ENCODE data around the gene PGBD1. TPM values are rescaled to one million over a fixed set of nuclear protein-coding genes. Genes with fewer than 3 reads are reported as not detected.
A peak's percentile ranks its signal among the peaks of the same experiment; 100 is the strongest.

PGBD1 gene
- total and polyA plus RNA-seq, 10 donors, result 1.6 to 7.8 (median 3.4) TPM

DNA sequence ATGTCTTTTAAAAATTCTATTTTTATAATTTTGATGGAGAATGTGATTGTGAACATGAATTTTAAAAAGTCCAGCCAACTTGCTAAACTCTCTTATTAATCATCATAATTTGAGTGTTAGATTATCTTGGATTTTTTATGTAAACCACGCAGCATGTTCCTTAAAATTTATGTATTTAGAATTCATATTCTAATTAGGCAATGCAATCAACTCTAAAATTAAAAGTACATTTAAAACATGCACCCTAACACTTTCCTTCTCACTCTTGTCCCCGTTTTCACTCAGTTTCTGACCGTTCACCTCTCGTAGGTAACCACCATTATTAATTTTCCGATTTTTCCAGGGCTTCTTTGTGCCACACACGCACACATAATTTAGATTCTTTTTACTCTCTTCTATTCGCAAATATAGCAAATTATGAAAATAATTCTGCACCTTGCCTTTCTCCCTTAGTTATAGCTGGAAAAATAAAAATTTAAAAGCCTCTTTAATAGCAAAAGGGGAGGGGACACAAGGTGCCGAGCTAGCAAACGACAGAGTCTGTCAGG lies 68.0 kb downstream of the PGBD1 start:
- Histone ChIP-seq H3K36me3 (no peaks in the 10 kb centered on the region), H3K4me1 (peaks cover 13 to 38% (median 22%) of the 10 kb centered on the region in 6 donors), H3K4me3 (peak overlapping the region; percentile 55 to 84 (median 64)), H3K9me3 (no peaks in the 10 kb centered on the region), H3K27ac (peak overlapping the region; percentile 24 to 87 (median 84)), H3K27me3 (replicated peaks in 1 of 7) (peaks cover 0 to 4% (median 0%) of the 10 kb centered on the region in 7 donors)
- TF ChIP-seq, protein P1, sequence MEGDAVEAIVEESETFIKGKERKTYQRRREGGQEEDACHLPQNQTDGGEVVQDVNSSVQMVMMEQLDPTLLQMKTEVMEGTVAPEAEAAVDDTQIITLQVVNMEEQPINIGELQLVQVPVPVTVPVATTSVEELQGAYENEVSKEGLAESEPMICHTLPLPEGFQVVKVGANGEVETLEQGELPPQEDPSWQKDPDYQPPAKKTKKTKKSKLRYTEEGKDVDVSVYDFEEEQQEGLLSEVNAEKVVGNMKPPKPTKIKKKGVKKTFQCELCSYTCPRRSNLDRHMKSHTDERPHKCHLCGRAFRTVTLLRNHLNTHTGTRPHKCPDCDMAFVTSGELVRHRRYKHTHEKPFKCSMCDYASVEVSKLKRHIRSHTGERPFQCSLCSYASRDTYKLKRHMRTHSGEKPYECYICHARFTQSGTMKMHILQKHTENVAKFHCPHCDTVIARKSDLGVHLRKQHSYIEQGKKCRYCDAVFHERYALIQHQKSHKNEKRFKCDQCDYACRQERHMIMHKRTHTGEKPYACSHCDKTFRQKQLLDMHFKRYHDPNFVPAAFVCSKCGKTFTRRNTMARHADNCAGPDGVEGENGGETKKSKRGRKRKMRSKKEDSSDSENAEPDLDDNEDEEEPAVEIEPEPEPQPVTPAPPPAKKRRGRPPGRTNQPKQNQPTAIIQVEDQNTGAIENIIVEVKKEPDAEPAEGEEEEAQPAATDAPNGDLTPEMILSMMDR (IDR thresholded peaks at IDR 0.05 in 8 of 11, conservative IDR thresholded peaks at IDR 0.05 in 3 of 11), result no peak
- TF ChIP-seq POLR2AphosphoS5 (IDR thresholded peaks at IDR 0.05), result no peak
- no peak for DNase-seq
- WGBS, 5 donors, result 2 to 3% (median 2%) methylated on average over 9 of the region's 9 CpGs
- intact Hi-C loops (cut with DNase I; ENCODE audit: low total_unique reads), result no loop called here

DNA sequence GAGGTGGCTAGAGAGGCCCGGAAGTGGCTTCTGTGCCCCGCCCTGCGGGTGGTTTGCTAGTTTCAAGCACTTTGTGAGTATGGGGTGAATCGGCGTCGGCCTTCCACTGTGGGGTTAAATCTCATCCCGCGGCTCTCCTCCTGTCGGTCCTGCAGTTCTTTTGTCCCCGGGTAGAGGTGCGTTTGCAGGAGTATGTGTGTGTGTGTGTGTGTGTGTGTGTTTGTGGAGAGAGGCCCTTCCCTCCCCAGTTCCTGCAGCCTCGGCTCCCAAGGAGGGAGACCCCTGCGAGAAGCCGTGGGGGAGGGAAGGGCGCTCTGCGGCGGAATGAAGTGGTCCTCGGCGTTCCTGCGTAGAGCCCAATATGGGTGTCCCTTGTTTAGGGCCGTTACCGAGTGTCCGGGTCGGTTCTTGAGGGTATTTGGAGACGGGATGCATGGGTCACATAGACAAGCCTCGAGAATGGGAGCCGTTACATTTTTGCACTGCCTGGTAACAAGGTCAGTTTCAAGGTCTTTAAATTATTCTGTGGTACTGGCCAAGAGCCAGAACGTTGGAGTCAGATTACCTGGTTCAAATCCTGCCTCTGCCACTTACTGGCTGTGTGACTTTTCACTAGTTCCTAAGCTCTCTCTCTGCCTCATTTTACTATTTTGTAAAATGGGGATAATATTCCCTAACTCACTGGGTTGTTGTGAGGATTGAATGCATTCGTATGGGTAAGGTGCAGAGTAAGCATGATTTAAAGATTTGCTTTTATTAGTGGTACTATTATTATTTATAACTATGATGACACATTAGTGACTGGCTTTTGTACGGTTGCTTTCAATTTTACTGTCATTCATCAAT lies 68.7 kb downstream of the PGBD1 start, which contains the start of gene ZKSCAN3:
Gene ZKSCAN3 (plus strand): TSS at position 56 of the 846 bp plus-strand sequence. CDS start 9,640 bp downstream, outside the sequence.
- TF ChIP-seq POLR2AphosphoS5 (IDR thresholded peaks at IDR 0.05) (peak; percentile 55 to 75 (median 62)), POLR2A (IDR thresholded peaks at IDR 0.05) (no peak)
- TF ChIP-seq, protein P1 (IDR thresholded peaks at IDR 0.05 in 8 of 11, conservative IDR thresholded peaks at IDR 0.05 in 3 of 11), result no peak

DNA sequence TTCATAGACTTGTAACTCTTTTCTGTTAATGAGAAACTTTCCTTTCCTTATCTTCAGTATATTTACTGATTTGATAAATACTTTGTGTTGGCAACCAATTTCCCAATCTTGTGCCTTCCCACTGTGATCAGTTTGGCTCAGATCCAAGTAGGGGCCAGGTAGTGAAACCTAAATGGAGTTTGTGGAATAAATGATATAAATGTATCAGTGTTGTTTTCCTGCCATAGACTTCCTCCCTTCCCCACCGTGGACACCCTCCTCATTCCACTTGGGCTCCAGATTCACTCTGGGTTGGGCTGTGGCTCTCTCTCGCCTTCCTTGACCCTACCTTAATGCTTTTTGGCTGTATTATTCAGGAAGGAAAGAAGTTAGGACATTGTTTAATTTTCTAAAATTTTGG lies 69.7 kb downstream of the PGBD1 start:
- Histone ChIP-seq H3K27me3 (replicated peaks in 1 of 7) (peaks cover 0 to 4% (median 0%) of the 10 kb centered on the region in 7 donors), H3K27ac (no peak overlapping the region), H3K36me3 (no peaks in the 10 kb centered on the region), H3K9me3 (no peaks in the 10 kb centered on the region), H3K4me1 (peaks cover 19 to 53% (median 32%) of the 10 kb centered on the region in 6 donors), H3K4me3 (peak overlapping the region in 5 of 8 donors; percentile 64 to 84 (median 65))
- no peak for DNase-seq
- WGBS, 5 donors, result 42 to 75% (median 56%) methylated on average over 2 of the region's 2 CpGs
- intact Hi-C loops (cut with DNase I; ENCODE audit: low total_unique reads), result loop anchor here (10.0 kb wide), 1 partner anchor 216 kb away; no protein-coding TSS in a partner anchor
- TF ChIP-seq POLR2AphosphoS5 (IDR thresholded peaks at IDR 0.05), result no peak
- TF ChIP-seq, protein P1 (IDR thresholded peaks at IDR 0.05 in 8 of 11, conservative IDR thresholded peaks at IDR 0.05 in 3 of 11), result no peak
- TF ChIP-seq POLR2A (IDR thresholded peaks at IDR 0.05), result no peak

More for the DNA sequence above, 68.7 kb downstream of the PGBD1 start, which contains the start of gene ZKSCAN3:
- WGBS, 5 donors, result 1 to 2% (median 1%) methylated on average over 29 to 30 of the region's 30 CpGs
- H3K9me3 ChIP-seq, result no peaks in the 10 kb centered on the region
- peak; percentile 97 for DNase-seq
- H3K27ac ChIP-seq, result peak within 1 kb of the TSS; percentile 24 to 87 (median 84)
- H3K4me3 ChIP-seq, result peak within 1 kb of the TSS; percentile 55 to 84 (median 64)
- peaks cover 0 to 4% (median 0%) of the 10 kb centered on the region in 7 donors for H3K27me3 ChIP-seq (replicated peaks in 1 of 7)
- no peaks in the 10 kb centered on the region for H3K36me3 ChIP-seq
- H3K4me1 ChIP-seq, result peaks cover 13 to 45% (median 25%) of the 10 kb centered on the region in 6 donors
- intact Hi-C loops (cut with DNase I; ENCODE audit: low total_unique reads), result loop anchor here (10.0 kb wide), 1 partner anchor 215 kb away; no protein-coding TSS in a partner anchor
